GM12864 (cell line): ENCODE data around the gene LENG1.

Experiments used
- DNase-seq: peaks from one replicate; pipeline ENCODE4 v3.0.0-alpha.2; 2011; ENCODE audit warnings: low read depth
- H3K4me3 ChIP-seq: 2 replicates; pipeline ENCODE4 v1.5.1; 2011; ENCODE audit warnings: mild to moderate bottlenecking, low read depth, low read length, control low read depth
- CTCF ChIP-seq: IDR thresholded peaks from 2 replicates; pipeline ENCODE4 v1.5.1; 2011; ENCODE audit warnings: low read depth, mild to moderate bottlenecking, moderate library complexity, low read length, control low read depth, inconsistent platforms; ENCODE audit errors: missing control alignments

The LENG1 gene

GRCh38 chr19:54148158-54148557 lies 11.4 kb downstream of the LENG1 start:
- no peak for DNase-seq
- no peak overlapping the region for H3K4me3 ChIP-seq
- TF ChIP-seq CTCF: no peak

GRCh38 chr19:54147676-54148075 lies 11.8 kb downstream of the LENG1 start:
- no peak for DNase-seq
- TF ChIP-seq CTCF: no peak
- no peak overlapping the region for H3K4me3 ChIP-seq

GRCh38 chr19:54145541-54146158 lies 13.9 kb downstream of the LENG1 start:
- no peak overlapping the region for H3K4me3 ChIP-seq
- no peak for DNase-seq
- TF ChIP-seq CTCF: no peak

GRCh38 chr19:54142166-54142780 lies 17.2 kb downstream of the LENG1 start:
- no peak for TF ChIP-seq CTCF
- H3K4me3 ChIP-seq: no peak overlapping the region
- DNase-seq: no peak

- no peak for TF ChIP-seq CTCF
- no peak overlapping the region for H3K4me3 ChIP-seq
- no peak for DNase-seq
These were observed 18.2 kb downstream of the LENG1 start for GRCh38 chr19:54141356-54141755.

GRCh38 chr19:54138489-54139256 lies 20.8 kb downstream of the LENG1 start:
- H3K4me3 ChIP-seq: peak overlapping the region; percentile 80
- no peak for DNase-seq
- no peak for TF ChIP-seq CTCF
